ENCODE measurements around the gene ARHGAP18. TPM values are rescaled to one million over a fixed set of nuclear protein-coding genes. Genes with fewer than 3 reads are reported as not detected.
A peak's percentile ranks its signal among the peaks of the same experiment; 100 is the strongest.

ARHGAP18 gene
- total and polyA plus RNA-seq, 2 experiments from 2014 or later, result 4.3 to 5.0 TPM

DNA sequence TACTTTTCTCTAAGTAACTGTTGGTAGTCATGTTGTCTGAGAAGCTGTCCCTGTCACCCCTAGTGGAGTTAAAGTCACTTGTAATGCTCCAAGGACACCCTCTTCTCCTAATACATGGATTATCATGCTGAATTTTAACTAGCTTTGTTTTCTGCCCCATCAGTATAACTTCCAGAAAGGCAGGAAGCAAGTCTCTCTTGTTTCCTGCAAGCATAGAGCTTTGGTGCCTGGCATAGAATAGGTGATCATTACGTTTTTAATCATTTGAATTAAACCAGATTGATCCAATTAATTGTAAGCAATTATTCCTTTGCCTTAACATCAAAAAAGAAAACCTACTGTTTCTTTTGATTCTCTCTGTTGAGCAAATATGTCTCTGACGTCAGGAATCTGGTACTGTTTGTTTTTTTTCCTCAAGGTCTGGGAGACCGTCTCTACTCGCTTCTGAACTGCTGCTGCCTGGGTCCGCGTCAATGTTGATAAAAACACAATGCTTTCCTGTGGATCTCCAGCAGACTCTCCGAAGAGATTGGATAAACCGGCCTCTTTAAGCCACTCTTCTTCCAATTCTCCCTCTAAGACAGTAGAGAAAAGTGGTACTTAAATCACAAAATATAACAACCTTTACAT is 71.8 kb downstream of the ARHGAP18 start:
- no peak for ATAC-seq

DNA sequence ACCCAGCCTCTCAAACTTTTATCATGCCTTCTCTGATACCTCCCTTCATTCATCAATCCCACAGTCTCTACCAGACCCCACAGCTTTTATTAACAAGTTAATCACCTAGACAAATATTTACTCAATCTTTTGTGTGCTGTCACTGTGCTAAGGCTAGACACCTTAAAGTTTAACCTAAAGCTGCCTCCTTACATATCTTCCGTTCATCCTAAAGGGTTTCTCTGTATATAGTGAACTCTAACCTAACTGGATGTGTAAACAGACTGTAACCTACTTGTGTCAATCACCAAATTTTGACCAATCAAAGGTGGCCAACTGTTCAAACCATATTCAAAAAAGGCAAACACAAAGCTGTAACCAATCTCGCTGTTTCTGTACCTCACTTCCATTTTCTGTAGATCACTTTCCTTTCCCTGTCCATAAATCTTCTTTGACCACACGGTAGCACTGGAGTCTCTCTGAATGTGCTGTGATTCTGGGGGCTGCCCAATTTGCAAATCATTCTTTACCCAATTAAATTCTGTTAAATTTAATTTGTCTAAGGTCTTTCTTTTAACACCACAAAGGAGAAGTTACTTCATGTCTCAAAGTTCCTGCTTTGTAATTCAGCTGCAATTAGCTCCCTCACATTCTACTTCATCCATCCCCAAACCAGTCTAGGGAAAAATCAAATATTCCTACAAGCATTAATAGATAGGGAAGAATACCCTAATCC is 72.5 kb downstream of the ARHGAP18 start:
- peaks cover 9% of the 10 kb centered on the region; the same call in 2 of the 3 replicates for H3K4me1 Mint-ChIP-seq
- Histone ChIP-seq H3K27me3 (ENCODE audit: insufficient read depth) (no peaks in the 10 kb centered on the region), H3K36me3 (ENCODE audit: insufficient read depth) (no peaks in the 10 kb centered on the region), H3K4me2 (no peak overlapping the region), H3K9me2 (ENCODE audit: insufficient read depth) (no peaks in the 10 kb centered on the region), H2AFZ (no peak overlapping the region), H3K4me1 (ENCODE audit: insufficient read depth) (peaks cover 12% of the 10 kb centered on the region), H3K4me3 (no peak overlapping the region), H4K20me1 (replicated peaks; ENCODE audit: insufficient read depth) (no peaks in the 10 kb centered on the region), H3K79me2 (replicated peaks; ENCODE audit: insufficient read depth) (no peaks in the 10 kb centered on the region), H3F3A (replicated peaks; ENCODE audit: low read depth) (no peaks in the 10 kb centered on the region), H3K27ac (ENCODE audit: low read depth) (no peak overlapping the region)
- H3K9me3 Mint-ChIP-seq, result no peaks in the 10 kb centered on the region
- DNase-seq (ENCODE audit: low spot score) (no peak), ATAC-seq (no peak)
- H3K27ac Mint-ChIP-seq, result no peak overlapping the region
- H3K27me3 Mint-ChIP-seq (ENCODE audit: insufficient read depth, low read depth, poor library complexity), result no peaks in the 10 kb centered on the region
- no peak overlapping the region for H3K4me3 Mint-ChIP-seq
- H3K36me3 Mint-ChIP-seq (ENCODE audit: low read depth), result no peaks in the 10 kb centered on the region
- TF ChIP-seq, protein P1, sequence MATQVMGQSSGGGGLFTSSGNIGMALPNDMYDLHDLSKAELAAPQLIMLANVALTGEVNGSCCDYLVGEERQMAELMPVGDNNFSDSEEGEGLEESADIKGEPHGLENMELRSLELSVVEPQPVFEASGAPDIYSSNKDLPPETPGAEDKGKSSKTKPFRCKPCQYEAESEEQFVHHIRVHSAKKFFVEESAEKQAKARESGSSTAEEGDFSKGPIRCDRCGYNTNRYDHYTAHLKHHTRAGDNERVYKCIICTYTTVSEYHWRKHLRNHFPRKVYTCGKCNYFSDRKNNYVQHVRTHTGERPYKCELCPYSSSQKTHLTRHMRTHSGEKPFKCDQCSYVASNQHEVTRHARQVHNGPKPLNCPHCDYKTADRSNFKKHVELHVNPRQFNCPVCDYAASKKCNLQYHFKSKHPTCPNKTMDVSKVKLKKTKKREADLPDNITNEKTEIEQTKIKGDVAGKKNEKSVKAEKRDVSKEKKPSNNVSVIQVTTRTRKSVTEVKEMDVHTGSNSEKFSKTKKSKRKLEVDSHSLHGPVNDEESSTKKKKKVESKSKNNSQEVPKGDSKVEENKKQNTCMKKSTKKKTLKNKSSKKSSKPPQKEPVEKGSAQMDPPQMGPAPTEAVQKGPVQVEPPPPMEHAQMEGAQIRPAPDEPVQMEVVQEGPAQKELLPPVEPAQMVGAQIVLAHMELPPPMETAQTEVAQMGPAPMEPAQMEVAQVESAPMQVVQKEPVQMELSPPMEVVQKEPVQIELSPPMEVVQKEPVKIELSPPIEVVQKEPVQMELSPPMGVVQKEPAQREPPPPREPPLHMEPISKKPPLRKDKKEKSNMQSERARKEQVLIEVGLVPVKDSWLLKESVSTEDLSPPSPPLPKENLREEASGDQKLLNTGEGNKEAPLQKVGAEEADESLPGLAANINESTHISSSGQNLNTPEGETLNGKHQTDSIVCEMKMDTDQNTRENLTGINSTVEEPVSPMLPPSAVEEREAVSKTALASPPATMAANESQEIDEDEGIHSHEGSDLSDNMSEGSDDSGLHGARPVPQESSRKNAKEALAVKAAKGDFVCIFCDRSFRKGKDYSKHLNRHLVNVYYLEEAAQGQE (IDR thresholded peaks at IDR 0.05; ENCODE audit: unreplicated experiment), result no peak
- no peak for TF ChIP-seq EZH2phosphoT487 (IDR thresholded peaks at IDR 0.05; ENCODE audit: unreplicated experiment)
- no peak for TF ChIP-seq NANOG (IDR thresholded peaks at IDR 0.05; ENCODE audit: borderline replicate concordance)
- no peak for TF ChIP-seq ETS1 (IDR thresholded peaks at IDR 0.05)
- TF ChIP-seq ZNF114 (CRISPR knock-in tag; IDR thresholded peaks at IDR 0.05), result no peak
- TF ChIP-seq STAT1 (IDR thresholded peaks at IDR 0.05; ENCODE audit: unreplicated experiment), result no peak
- no peak for TF ChIP-seq POLR2AphosphoS5 (IDR thresholded peaks at IDR 0.05; ENCODE audit: low read depth)
- TF ChIP-seq CTCF (conservative IDR thresholded peaks at IDR 0.05; ENCODE audit: low read depth in 2 of 2), result no peak

More for the DNA sequence above, 71.8 kb downstream of the ARHGAP18 start:
- H3K27ac Mint-ChIP-seq, result 0 out of 2 replicates have a peak overlapping the region, but pooled peaks have one; percentile 4
- Histone ChIP-seq H3K4me3 (no peak overlapping the region), H3K79me2 (replicated peaks; ENCODE audit: insufficient read depth) (no peaks in the 10 kb centered on the region), H3K27ac (ENCODE audit: low read depth) (no peak overlapping the region), H2AFZ (no peak overlapping the region), H3K36me3 (ENCODE audit: insufficient read depth) (no peaks in the 10 kb centered on the region), H3F3A (replicated peaks; ENCODE audit: low read depth) (no peaks in the 10 kb centered on the region), H3K9me2 (ENCODE audit: insufficient read depth) (no peaks in the 10 kb centered on the region; the same call in 1 of the 2 replicates), H3K4me2 (no peak overlapping the region), H4K20me1 (replicated peaks; ENCODE audit: insufficient read depth) (no peaks in the 10 kb centered on the region), H3K4me1 (ENCODE audit: insufficient read depth) (peaks cover 13% of the 10 kb centered on the region), H3K27me3 (ENCODE audit: insufficient read depth) (no peaks in the 10 kb centered on the region)
- peaks cover 9% of the 10 kb centered on the region; the same call in 2 of the 3 replicates for H3K4me1 Mint-ChIP-seq
- no peak for TF ChIP-seq CTCF (conservative IDR thresholded peaks at IDR 0.05; ENCODE audit: low read depth in 2 of 2)
- no peaks in the 10 kb centered on the region for H3K27me3 Mint-ChIP-seq (ENCODE audit: insufficient read depth, low read depth, poor library complexity)
- DNase-seq (ENCODE audit: low spot score), result no peak
- no peaks in the 10 kb centered on the region for H3K9me3 Mint-ChIP-seq
- no peak overlapping the region for H3K4me3 Mint-ChIP-seq
- no peaks in the 10 kb centered on the region for H3K36me3 Mint-ChIP-seq (ENCODE audit: low read depth)
